ENCODE measurements around the gene RASGRP3. TPM values are rescaled to one million over a fixed set of nuclear protein-coding genes. Genes with fewer than 3 reads are reported as not detected.

Gene RASGRP3
- total and polyA plus RNA-seq, 2 experiments from 2014 or later = 0.18 to 0.22 TPM

DNA sequence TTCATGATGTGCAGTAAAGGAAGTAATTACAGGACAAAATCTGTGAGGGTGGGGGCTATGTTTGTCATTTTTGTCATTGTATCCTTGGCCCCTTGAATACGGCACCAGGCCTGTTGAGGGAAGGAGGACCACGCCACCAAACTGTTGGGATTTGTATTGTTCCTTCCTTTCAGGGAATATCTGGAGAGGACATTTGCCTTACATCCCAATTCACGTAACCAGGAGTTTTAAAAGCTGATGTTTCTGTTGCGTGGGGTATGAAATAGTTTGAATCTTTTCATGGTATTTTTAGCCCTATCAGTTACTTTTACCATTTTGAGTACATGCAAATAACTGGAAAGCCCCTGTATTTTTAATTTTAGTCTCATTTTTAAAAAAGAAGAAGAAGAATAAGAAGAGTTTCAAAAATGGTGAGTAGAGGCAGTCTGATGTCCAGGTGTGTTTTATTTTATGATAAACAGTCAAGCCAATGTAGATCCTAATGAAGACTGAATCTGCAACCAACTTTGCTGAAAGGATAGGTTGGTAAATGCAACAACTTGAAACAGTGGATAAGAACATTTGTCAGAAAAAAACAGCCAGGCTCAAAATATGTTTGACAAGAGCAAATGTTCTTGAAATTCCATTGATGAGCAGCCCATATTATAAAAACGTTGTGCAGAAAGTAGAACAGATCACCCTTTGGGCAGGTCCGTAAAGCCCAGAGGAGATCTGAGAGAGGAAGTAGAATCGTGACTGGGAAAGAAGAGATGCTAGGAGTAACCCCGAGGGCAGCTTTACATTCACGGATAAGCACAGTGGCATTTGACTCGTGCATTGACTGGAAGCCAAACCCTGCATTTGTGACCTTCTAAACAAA is 54.5 kb downstream of the RASGRP3 start:
- peak overlapping the region; percentile 47 for H3K9ac ChIP-seq
- no peaks in the 10 kb centered on the region for H3K79me2 ChIP-seq (ENCODE audit: insufficient read depth)
- H4K20me1 ChIP-seq (ENCODE audit: insufficient read depth) = no peaks in the 10 kb centered on the region
- no peaks in the 10 kb centered on the region for H3K9me2 ChIP-seq (ENCODE audit: insufficient read depth)
- peak overlapping the region; percentile 82 for H3K27ac ChIP-seq
- no peak overlapping the region for H3K4me3 ChIP-seq
- H3F3A ChIP-seq (ENCODE audit: insufficient read depth) = peaks cover 30% of the 10 kb centered on the region
- in situ Hi-C loops (cut with MboI) = no loop called here
- H3K36me3 ChIP-seq (ENCODE audit: low read depth) = no peaks in the 10 kb centered on the region
- H2AFZ ChIP-seq = peak overlapping the region; percentile 75
- TF ChIP-seq EZH2phosphoT487 (IDR thresholded peaks at IDR 0.05; ENCODE audit: insufficient read depth, low read depth) (no peak), EZH2 (IDR thresholded peaks at IDR 0.05; ENCODE audit: insufficient read depth, poor library complexity, severe bottlenecking) (no peak)
- H3K27me3 ChIP-seq (replicated peaks; ENCODE audit: insufficient read depth) = no peaks in the 10 kb centered on the region
- 74 to 77% methylated on average over 10 of the region's 10 CpGs for WGBS, 2 experiments (ENCODE audit: low coverage in 1 of 2, low lambda C conversion rate in 2 of 2, missing lambda C conversion rate in 2 of 2)
- H3K4me2 ChIP-seq (ENCODE audit: unreplicated experiment) = peak overlapping the region; percentile 16
- DNase-seq = peak; percentile 39
- H3K9me3 ChIP-seq (ENCODE audit: low read depth) = no peaks in the 10 kb centered on the region
- H3K4me1 ChIP-seq (ENCODE audit: insufficient read depth) = peaks cover 30% of the 10 kb centered on the region

DNA sequence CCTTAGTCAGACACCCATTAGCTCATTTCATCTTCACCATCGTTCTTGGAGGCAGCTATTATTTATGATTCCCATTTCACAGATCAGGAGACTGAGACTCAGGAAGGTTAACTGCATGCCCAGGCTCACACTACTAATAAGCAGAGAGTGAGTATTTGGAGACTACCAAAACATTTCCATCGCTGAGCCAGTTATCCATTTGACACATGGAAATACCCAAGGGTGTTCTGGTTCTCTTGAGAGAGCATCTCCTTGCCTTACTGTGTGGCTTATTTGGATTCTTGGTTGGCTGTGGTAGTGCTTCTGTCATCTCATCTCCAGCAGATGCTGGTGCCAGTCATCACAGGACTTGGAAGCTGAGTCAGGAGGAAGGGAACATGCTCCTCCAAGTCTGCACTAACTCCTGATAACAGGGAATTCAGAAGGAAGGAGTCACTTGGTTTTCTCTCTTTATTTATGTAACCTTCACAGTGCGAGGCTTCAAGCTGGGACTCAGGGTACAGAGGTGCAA is 55.2 kb downstream of the RASGRP3 start:
- no peaks in the 10 kb centered on the region for H3K79me2 ChIP-seq (ENCODE audit: insufficient read depth)
- peak overlapping the region; percentile 46 for H3K4me2 ChIP-seq (ENCODE audit: unreplicated experiment)
- H3K4me1 ChIP-seq (ENCODE audit: insufficient read depth) = peaks cover 30% of the 10 kb centered on the region
- peak overlapping the region; percentile 28 for H3K27ac ChIP-seq
- DNase-seq = peak; percentile 82
- H3K9ac ChIP-seq = no peak overlapping the region
- 20 to 24% methylated on average over 3 of the region's 3 CpGs for WGBS, 2 experiments (ENCODE audit: low coverage in 1 of 2, low lambda C conversion rate in 2 of 2, missing lambda C conversion rate in 2 of 2)
- H3K9me2 ChIP-seq (ENCODE audit: insufficient read depth) = no peaks in the 10 kb centered on the region
- no peaks in the 10 kb centered on the region for H4K20me1 ChIP-seq (ENCODE audit: insufficient read depth)
- no peak overlapping the region for H3K4me3 ChIP-seq
- no peaks in the 10 kb centered on the region for H3K36me3 ChIP-seq (ENCODE audit: low read depth)
- in situ Hi-C loops (cut with MboI) = no loop called here
- TF ChIP-seq EZH2 (IDR thresholded peaks at IDR 0.05; ENCODE audit: insufficient read depth, poor library complexity, severe bottlenecking) = no peak
- no peak for TF ChIP-seq EZH2phosphoT487 (IDR thresholded peaks at IDR 0.05; ENCODE audit: insufficient read depth, low read depth)
- peaks cover 30% of the 10 kb centered on the region for H3F3A ChIP-seq (ENCODE audit: insufficient read depth)
- peak overlapping the region; percentile 75 for H2AFZ ChIP-seq
- no peaks in the 10 kb centered on the region for H3K27me3 ChIP-seq (replicated peaks; ENCODE audit: insufficient read depth)
- H3K9me3 ChIP-seq (ENCODE audit: low read depth) = no peaks in the 10 kb centered on the region

- 13 to 19% methylated on average over 8 of the region's 8 CpGs for WGBS, 2 experiments (ENCODE audit: low coverage in 1 of 2, low lambda C conversion rate in 2 of 2, missing lambda C conversion rate in 2 of 2)
- no peaks in the 10 kb centered on the region for H3K27me3 ChIP-seq (replicated peaks; ENCODE audit: insufficient read depth)
- H3K9me2 ChIP-seq (ENCODE audit: insufficient read depth) = no peaks in the 10 kb centered on the region
- H2AFZ ChIP-seq = peak overlapping the region; percentile 75
- DNase-seq = no peak
- peak overlapping the region; percentile 46 for H3K4me2 ChIP-seq (ENCODE audit: unreplicated experiment)
- peak overlapping the region; percentile 28 for H3K27ac ChIP-seq
- no peaks in the 10 kb centered on the region for H3K9me3 ChIP-seq (ENCODE audit: low read depth)
- H3K79me2 ChIP-seq (ENCODE audit: insufficient read depth) = no peaks in the 10 kb centered on the region
- TF ChIP-seq EZH2 (IDR thresholded peaks at IDR 0.05; ENCODE audit: insufficient read depth, poor library complexity, severe bottlenecking) = no peak
- no peak for TF ChIP-seq EZH2phosphoT487 (IDR thresholded peaks at IDR 0.05; ENCODE audit: insufficient read depth, low read depth)
- peaks cover 30% of the 10 kb centered on the region for H3F3A ChIP-seq (ENCODE audit: insufficient read depth)
- in situ Hi-C loops (cut with MboI) = no loop called here
- peaks cover 30% of the 10 kb centered on the region for H3K4me1 ChIP-seq (ENCODE audit: insufficient read depth)
- no peaks in the 10 kb centered on the region for H4K20me1 ChIP-seq (ENCODE audit: insufficient read depth)
- H3K36me3 ChIP-seq (ENCODE audit: low read depth) = no peaks in the 10 kb centered on the region
- no peak overlapping the region for H3K4me3 ChIP-seq
- H3K9ac ChIP-seq = no peak overlapping the region
Observed at GRCh38 chr2:33532146-33532545, 55.7 kb downstream of the RASGRP3 start.

DNA sequence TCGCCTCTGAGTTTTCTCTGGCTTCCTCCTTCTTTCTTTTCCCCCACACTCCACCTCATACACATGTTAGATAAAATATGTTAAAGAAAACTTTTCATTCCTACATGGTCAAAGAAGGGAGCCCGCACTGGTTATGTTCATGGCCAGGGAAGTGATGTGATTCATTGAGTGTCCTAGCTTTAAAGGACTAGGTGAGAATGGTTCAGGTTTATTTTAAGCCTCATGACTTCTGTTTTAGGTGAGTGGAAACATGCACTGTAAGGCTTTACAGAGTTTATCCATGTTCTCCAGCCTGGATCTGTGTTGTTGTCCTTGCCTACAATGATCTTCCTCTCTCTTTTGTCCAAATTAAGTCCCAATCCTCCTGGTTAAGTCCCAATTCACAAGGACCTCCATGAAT is 56.5 kb downstream of the RASGRP3 start:
- Histone ChIP-seq H3K4me2 (ENCODE audit: unreplicated experiment) (no peak overlapping the region), H3K9ac (no peak overlapping the region), H3K4me1 (ENCODE audit: insufficient read depth) (peaks cover 30% of the 10 kb centered on the region), H3K9me3 (ENCODE audit: low read depth) (no peaks in the 10 kb centered on the region), H4K20me1 (ENCODE audit: insufficient read depth) (no peaks in the 10 kb centered on the region), H3K27me3 (replicated peaks; ENCODE audit: insufficient read depth) (no peaks in the 10 kb centered on the region), H2AFZ (0 out of 2 replicates have a peak overlapping the region, but pooled peaks have one; percentile 75), H3K9me2 (ENCODE audit: insufficient read depth) (no peaks in the 10 kb centered on the region), H3K4me3 (no peak overlapping the region), H3F3A (ENCODE audit: insufficient read depth) (peaks cover 30% of the 10 kb centered on the region), H3K27ac (no peak overlapping the region), H3K79me2 (ENCODE audit: insufficient read depth) (no peaks in the 10 kb centered on the region), H3K36me3 (ENCODE audit: low read depth) (no peaks in the 10 kb centered on the region)
- in situ Hi-C loops (cut with MboI) = no loop called here
- 96 to 100% methylated on average over 2 of the region's 2 CpGs for WGBS, 2 experiments (ENCODE audit: low coverage in 1 of 2, low lambda C conversion rate in 2 of 2, missing lambda C conversion rate in 2 of 2)
- TF ChIP-seq EZH2phosphoT487 (IDR thresholded peaks at IDR 0.05; ENCODE audit: insufficient read depth, low read depth) (no peak), EZH2 (IDR thresholded peaks at IDR 0.05; ENCODE audit: insufficient read depth, poor library complexity, severe bottlenecking) (no peak)
- no peak for DNase-seq
